ENCODE measurements around the gene HMMR.

GRCh38 chr5:163502521-163502920 is 42.1 kb downstream of the HMMR start:
- TF ChIP-seq CTCF (IDR thresholded peaks at IDR 0.05; ENCODE audit: insufficient read depth, low read length) (no peak), GABPA (IDR thresholded peaks at IDR 0.05; ENCODE audit: low read depth) (no peak), REST (IDR thresholded peaks at IDR 0.05; ENCODE audit: insufficient replicate concordance, low read depth) (no peak), POLR2AphosphoS5 (IDR thresholded peaks at IDR 0.05; ENCODE audit: low read depth) (no peak)
